Astrocyte (in vitro differentiated cells and primary cell): ENCODE data around the gene SYCP2.

Experiments used
- CTCF ChIP-seq: IDR thresholded peaks from 2 replicates; pipeline ENCODE4 v1.5.1; 2011; ENCODE audit warnings: low read depth, mild to moderate bottlenecking, inconsistent platforms, low read length, moderate library complexity; ENCODE audit not compliant: insufficient read depth
- EZH2 ChIP-seq: IDR thresholded peaks from 2 replicates; pipeline ENCODE4 v1.6.1; 2012; ENCODE audit warnings: mild to moderate bottlenecking, low read length, inconsistent platforms; ENCODE audit not compliant: insufficient read depth

- TF ChIP-seq CTCF (peak; percentile 62), EZH2 (no peak)
Measured at GRCh38 chr20:59850018-59850641, 83.3 kb downstream of the SYCP2 start.
